ENCODE data around the gene SLC15A1.
"Not testable (repeated sequence)": the region's sequence is repeated elsewhere in the genome, so short reads cannot be mapped to it uniquely, and the experiment has no call there.

Gene SLC15A1

DNA sequence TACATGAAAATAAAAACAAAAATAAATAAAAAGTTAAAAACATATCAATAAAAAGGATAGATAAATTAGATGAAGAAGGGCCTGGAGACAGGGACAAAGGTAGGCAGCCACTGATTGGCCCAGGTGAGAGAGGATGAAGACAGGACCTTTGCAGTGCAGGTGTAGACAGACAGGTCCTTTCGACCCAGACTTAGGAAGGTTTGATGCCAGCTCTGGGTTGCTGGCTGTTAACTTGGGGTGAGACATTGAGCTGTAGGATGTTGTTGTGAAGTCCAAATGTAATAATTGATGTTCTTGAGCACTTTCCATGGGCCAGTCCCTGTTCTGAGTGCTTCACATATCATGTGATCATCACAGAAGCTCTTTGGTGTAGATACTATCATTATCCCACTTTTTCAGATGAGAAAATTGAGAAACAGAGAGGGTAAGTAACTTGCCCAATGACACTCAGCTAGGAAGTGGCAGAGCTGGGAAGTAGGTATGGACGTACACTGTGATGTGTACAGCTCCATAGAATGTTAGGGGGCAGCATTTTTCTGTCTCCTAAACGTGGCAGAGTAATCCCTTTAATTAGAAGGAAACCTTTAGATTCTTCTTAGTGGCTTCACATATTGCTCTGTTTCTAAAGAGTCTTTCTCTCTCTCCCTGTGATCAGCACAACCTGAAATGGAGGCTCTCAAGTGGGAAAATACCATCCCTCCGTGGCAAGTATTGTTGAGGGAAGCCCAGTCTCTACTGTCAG, 99.6 kb downstream of the SLC15A1 start:
- no peak for DNase-seq

DNA sequence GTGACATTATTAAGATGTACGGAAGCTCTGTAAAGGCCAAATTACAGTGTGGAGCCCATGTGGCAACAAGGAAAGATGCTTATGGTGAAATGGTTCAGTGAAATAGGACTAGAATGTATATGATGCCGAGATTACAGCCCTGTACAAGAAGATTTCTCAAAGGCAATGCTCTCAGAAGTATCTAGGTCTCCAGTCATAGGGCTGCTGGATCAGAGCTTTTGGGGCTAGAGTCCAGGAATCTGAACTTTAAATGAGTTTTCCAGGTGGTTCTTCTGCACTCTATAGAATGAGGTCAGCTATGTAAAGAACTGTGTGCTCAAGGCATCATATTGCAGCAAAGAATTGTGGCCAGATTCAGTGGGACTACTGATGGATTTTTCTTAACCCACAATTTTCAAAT, 100.2 kb downstream of the SLC15A1 start:
- no peak for DNase-seq

DNA sequence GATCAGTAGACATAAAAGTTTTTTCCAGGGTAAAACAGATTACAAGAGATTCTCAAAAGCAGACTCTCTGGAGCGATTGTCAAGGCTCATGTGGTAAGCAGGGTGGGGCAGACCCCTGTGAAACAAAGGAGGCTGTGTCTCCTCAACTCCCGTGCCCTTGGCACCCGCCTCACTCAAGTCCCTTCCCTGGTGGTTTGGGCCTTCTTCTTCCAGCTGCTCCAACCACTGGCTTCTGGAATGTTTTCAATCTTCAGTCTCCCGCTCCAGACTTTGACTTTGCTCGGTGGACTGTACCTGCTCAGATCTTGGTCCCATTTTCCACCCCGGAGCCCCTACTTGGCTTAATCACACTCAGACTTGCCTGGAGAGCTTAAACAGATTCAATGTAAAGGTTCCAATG, 100.7 kb downstream of the SLC15A1 start:
- no peak for DNase-seq

DNA sequence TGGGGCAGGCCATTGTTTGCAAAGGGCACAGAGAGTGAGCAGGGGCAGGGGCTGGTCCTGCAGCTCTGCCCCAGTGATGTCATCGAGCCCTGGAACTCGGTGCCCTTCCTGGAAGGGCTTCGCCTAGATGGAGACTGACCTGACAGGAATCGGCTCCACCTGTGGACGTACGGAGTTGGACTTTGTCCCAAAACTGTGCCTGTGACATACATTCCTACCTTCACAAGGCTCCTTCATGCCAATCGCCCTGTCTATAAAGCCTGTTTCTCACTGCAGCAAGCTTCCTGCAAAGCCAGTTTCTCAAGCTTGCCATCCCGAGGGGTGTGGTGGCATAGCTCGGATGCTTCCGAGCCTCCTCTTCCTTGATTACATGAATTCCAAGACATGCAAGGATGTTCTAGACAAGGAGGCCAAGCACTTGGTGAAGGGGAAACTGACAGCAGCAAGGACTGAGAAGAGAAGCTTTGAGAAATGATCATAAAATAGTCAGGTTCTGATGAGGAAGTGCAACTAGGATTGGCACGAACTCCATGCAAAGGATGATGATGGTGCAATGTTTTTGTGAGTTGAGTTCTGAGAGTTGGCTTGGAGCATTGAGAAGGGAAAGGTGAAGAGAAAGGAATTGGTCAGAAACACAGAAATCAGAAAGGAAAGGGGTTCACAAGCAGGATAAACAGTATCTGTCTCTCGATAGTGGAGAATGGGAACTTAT, 101.9 kb downstream of the SLC15A1 start:
- DNase-seq = no peak

DNA sequence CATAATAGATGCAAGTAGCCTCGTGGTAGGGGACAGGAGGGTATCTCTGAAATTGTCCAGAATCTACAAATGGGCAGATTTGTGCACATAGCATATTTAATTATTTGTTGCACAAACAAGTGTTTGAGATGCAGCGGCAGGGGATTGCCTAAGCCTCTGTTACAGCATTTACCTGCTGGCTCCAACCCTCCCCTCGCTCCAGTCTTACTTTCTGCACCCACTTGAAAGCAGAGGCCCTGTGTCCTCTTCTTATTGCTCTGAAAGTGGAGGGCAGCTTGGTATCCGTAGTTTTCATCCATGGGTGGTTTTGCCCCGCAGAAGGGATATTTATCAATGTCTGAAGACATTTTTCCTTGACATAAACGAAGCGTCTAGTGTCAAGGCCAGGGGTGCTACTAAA, 102.6 kb downstream of the SLC15A1 start:
- DNase-seq = no peak

DNA sequence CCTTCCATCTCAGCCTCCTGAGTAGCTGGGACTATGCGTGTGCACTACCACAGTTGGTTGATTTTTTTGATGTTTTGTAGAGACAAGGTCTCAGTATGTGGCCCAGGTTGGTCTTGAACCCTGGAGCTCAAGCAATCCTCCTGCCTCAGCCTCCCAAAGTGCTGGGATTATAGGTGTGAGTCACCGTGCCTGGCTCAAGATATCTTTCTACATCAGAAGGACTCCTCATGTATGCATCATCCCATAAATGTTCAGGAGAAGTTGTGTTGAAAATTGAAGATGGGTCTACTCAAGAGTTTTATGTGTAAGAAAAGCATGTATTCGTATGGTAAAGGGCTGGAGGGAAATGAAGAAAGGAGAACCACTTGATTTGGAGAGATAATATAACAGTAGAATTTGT, 103.8 kb downstream of the SLC15A1 start:
- no peak for DNase-seq

DNA sequence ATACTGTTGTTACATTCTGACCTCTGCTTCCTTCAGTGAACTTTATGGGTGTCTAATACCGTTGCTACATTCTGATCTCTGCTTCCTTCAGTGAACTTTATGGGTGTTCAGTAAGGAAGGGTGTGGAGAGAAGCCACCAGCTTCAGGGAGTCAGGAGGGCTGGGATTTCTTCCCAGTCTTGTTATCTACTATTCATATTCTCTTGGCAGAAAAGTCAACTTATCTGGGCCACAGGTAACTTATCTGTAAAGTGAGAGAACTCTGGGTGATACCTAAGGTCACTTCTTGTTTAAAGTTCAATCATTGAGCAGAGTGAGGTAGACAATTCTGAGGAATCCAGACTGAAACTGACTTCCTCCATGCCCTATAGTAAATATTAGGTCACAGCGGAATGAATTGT, 104.3 kb downstream of the SLC15A1 start:
- no peak for DNase-seq

DNA sequence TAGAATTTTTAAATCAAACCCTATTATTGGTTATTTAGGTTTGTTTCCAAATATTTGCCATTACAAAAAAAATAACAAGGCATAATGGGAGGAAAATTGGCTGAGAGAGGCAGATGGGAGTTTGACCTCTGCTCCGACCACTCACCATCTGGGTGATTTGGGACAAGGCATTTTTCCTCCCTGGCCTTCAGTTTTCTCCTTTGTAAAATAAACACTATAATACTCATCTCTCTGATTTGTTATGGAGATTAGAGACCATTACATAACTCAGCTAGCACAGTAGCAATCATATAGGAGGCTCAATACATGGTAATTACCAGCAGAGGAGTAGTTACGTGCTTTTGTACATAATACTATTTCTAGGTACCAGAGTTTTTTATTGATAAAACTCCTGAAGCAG, 105.4 kb downstream of the SLC15A1 start:
- no peak for DNase-seq

DNA sequence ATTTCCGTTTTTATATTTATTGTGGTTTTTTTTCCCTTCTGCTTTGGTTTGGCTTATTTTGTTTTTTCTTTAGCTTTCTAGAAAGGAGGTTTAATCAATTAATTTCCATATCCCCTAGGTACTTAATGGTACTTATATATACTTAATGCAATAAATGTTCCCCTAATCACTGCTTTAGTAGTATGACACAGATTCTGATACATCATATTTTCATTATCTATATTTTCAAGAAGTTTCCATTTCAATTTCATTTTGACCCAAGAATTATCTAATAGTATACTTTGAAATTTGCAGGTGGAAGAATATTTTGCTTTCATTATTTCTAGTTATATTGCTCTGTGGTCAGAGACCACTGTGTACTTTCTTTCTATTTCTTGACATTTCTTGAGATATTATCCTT, 109.0 kb downstream of the SLC15A1 start:
- DNase-seq = no peak

DNA sequence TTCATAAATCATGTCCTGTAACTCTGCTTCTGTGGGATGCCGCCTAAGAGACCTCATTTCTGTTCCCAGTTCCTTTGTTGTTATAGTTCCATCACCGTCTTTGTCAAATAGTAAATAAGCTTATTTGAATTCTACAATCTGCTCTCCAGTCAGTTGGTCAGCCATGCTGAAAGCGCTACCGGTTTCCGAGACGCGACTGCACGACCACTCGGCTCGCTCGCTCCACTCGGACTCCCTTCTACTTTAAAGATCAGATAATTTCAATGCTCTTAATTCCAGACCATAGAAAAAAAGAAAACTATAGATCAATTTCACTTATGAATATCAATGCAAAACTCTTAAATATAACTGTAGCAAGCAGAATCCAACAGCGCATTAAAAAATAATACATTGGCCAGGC, 111.4 kb downstream of the SLC15A1 start:
- DNase-seq = no peak

DNA sequence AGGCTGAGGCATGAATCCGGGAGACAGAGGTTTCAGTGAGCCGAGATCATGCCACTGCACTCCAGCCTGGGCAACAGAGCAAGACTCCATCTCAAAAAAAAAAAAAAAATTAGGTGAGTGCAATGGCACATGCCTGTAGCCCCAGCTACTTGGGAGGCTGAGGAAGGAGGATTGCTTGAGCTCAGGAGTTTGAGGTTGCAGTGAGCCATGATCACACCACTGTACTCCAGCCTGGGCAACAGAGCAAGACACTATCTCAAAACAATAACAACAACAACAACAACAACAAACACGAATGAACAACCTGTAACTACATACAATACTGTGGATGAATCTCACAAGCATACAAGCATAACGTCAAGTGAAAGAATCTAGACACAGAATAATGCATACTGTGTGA, 112.7 kb downstream of the SLC15A1 start:
- not testable (repeated sequence) for DNase-seq

DNA sequence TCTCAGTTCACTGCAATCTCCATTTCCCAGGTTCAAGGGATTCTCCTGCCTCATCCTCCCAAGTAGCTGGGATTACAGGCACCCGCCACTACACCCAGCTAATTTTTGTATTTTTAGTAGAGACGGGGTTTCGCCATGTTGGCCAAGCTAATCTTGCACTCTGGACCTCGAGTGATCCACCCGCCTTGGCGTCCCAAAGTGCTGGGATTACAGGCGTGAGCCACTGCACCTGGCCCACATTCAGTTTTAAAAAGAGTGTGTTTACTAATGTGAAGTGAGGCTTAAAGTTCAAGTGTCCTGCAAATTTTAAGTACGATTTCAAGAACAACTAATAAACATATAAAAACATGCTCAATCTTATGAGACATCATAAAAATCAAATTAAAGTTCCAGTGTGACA, 114.1 kb downstream of the SLC15A1 start:
- DNase-seq = peak; percentile 100
